Activated T-helper 17 cell treated with anti-CD3 and anti-CD28 coated beads, Interleukin-2, amount 50 U/mL, for 72 hours (primary cell): ENCODE data around the gene ZSCAN4. TPM values are rescaled to one million over a fixed set of nuclear protein-coding genes. Genes with fewer than 3 reads are reported as not detected.

ENCODE experiments used
- ATAC-seq: fragments of 150-1000 bp; cut with Tn5 transposase; replicated peaks from 2 replicates; pipeline ENCODE4 v1.10.0; 2021; ENCODE audit warnings: mild to moderate bottlenecking, moderate library complexity
- H3K27ac Mint-ChIP-seq: one replicate; pipeline ENCODE4 v1.8.0; 2022; ENCODE audit warnings: mixed read lengths
- H3K27me3 Mint-ChIP-seq: one replicate; pipeline ENCODE4 v1.8.0; 2022; ENCODE audit warnings: mixed read lengths
- H3K36me3 Mint-ChIP-seq: one replicate; pipeline ENCODE4 v1.8.0; 2022; ENCODE audit warnings: low read depth, mild to moderate bottlenecking, mixed read lengths
- H3K4me1 Mint-ChIP-seq: one replicate; pipeline ENCODE4 v1.8.0; 2022; ENCODE audit warnings: mixed read lengths
- H3K4me3 Mint-ChIP-seq: one replicate; pipeline ENCODE4 v1.8.0; 2022; ENCODE audit warnings: mild to moderate bottlenecking, mixed read lengths
- H3K9me3 Mint-ChIP-seq: one replicate; pipeline ENCODE4 v1.8.0; 2022; ENCODE audit warnings: mixed read lengths
- total RNA-seq, 2 donors: library from RNA; stranded (reverse); gene quantifications; one replicate each; pipeline ENCODE4 v1.2.3, GENCODE V29; 2022

The ZSCAN4 gene
- total RNA-seq, 2 donors from 2014 or later = not detected

- H3K4me3 Mint-ChIP-seq = peak overlapping the region; percentile 69
- H3K36me3 Mint-ChIP-seq = no peaks in the 10 kb centered on the region
- no peak overlapping the region for H3K27ac Mint-ChIP-seq
- H3K4me1 Mint-ChIP-seq = no peaks in the 10 kb centered on the region
- no peaks in the 10 kb centered on the region for H3K9me3 Mint-ChIP-seq
- peaks cover 25% of the 10 kb centered on the region for H3K27me3 Mint-ChIP-seq
- peak; percentile 44 for ATAC-seq
These were observed 4.2 kb upstream of the ZSCAN4 start for GRCh38 chr19:57664269-57665127.

GRCh38 chr19:57665261-57665806 is 3.4 kb upstream of the ZSCAN4 start:
- Mint-ChIP-seq H3K36me3 (no peaks in the 10 kb centered on the region), H3K4me3 (peak overlapping the region; percentile 69), H3K9me3 (no peaks in the 10 kb centered on the region), H3K27ac (no peak overlapping the region), H3K4me1 (no peaks in the 10 kb centered on the region), H3K27me3 (peaks cover 21% of the 10 kb centered on the region)
- no peak for ATAC-seq

GRCh38 chr19:57667228-57667627 is 1.5 kb upstream of the ZSCAN4 start:
- H3K27me3 Mint-ChIP-seq = peaks cover 14% of the 10 kb centered on the region
- ATAC-seq = no peak
- H3K36me3 Mint-ChIP-seq = no peaks in the 10 kb centered on the region
- H3K27ac Mint-ChIP-seq = no peak overlapping the region
- no peaks in the 10 kb centered on the region for H3K9me3 Mint-ChIP-seq
- H3K4me3 Mint-ChIP-seq = no peak overlapping the region
- H3K4me1 Mint-ChIP-seq = no peaks in the 10 kb centered on the region

- H3K27me3 Mint-ChIP-seq = peaks cover 9% of the 10 kb centered on the region
- no peaks in the 10 kb centered on the region for H3K36me3 Mint-ChIP-seq
- H3K4me3 Mint-ChIP-seq = no peak overlapping the region
- no peaks in the 10 kb centered on the region for H3K4me1 Mint-ChIP-seq
- H3K9me3 Mint-ChIP-seq = no peaks in the 10 kb centered on the region
- no peak overlapping the region for H3K27ac Mint-ChIP-seq
- no peak for ATAC-seq
These were observed 2.6 kb downstream of the ZSCAN4 start for GRCh38 chr19:57671124-57671895.

- Mint-ChIP-seq H3K4me1 (no peaks in the 10 kb centered on the region), H3K9me3 (no peaks in the 10 kb centered on the region), H3K27me3 (peaks cover 11% of the 10 kb centered on the region)
These were observed 3.7 kb downstream of the ZSCAN4 start for GRCh38 chr19:57672466-57672865.

GRCh38 chr19:57675881-57676280 is 7.1 kb downstream of the ZSCAN4 start:
- no peak overlapping the region for H3K4me3 Mint-ChIP-seq
- no peaks in the 10 kb centered on the region for H3K36me3 Mint-ChIP-seq
- H3K27me3 Mint-ChIP-seq = peaks cover 9% of the 10 kb centered on the region
- H3K4me1 Mint-ChIP-seq = no peaks in the 10 kb centered on the region
- no peak for ATAC-seq
- H3K9me3 Mint-ChIP-seq = no peaks in the 10 kb centered on the region
- no peak overlapping the region for H3K27ac Mint-ChIP-seq

More at GRCh38 chr19:57672466-57672865, 3.7 kb downstream of the ZSCAN4 start:
- Mint-ChIP-seq H3K4me3 (no peak overlapping the region), H3K27ac (no peak overlapping the region), H3K36me3 (no peaks in the 10 kb centered on the region)
- ATAC-seq = no peak

GRCh38 chr19:57682226-57682766 is 13.6 kb downstream of the ZSCAN4 start:
- peaks cover 58% of the 10 kb centered on the region for H3K36me3 Mint-ChIP-seq
- no peak for ATAC-seq
- peak overlapping the region; percentile 89 for H3K27ac Mint-ChIP-seq
- H3K9me3 Mint-ChIP-seq = peaks cover 45% of the 10 kb centered on the region
- H3K27me3 Mint-ChIP-seq = peaks cover under 1% of the 10 kb centered on the region
- peaks cover 30% of the 10 kb centered on the region for H3K4me1 Mint-ChIP-seq
- peak overlapping the region; percentile 93 for H3K4me3 Mint-ChIP-seq

- Mint-ChIP-seq H3K27ac (no peak overlapping the region), H3K27me3 (no peaks in the 10 kb centered on the region), H3K4me1 (peaks cover 30% of the 10 kb centered on the region), H3K4me3 (no peak overlapping the region), H3K36me3 (peaks cover 86% of the 10 kb centered on the region), H3K9me3 (peaks cover 58% of the 10 kb centered on the region)
- ATAC-seq = no peak
These were observed 18.0 kb downstream of the ZSCAN4 start for GRCh38 chr19:57686727-57687126.

- H3K36me3 Mint-ChIP-seq = peaks cover 79% of the 10 kb centered on the region
- H3K27me3 Mint-ChIP-seq = no peaks in the 10 kb centered on the region
- H3K27ac Mint-ChIP-seq = no peak overlapping the region
- peaks cover 27% of the 10 kb centered on the region for H3K4me1 Mint-ChIP-seq
- no peak overlapping the region for H3K4me3 Mint-ChIP-seq
- H3K9me3 Mint-ChIP-seq = peaks cover 55% of the 10 kb centered on the region
- no peak for ATAC-seq
These were observed 18.8 kb downstream of the ZSCAN4 start for GRCh38 chr19:57687363-57688010.

- Mint-ChIP-seq H3K27ac (no peak overlapping the region), H3K27me3 (no peaks in the 10 kb centered on the region), H3K4me1 (peaks cover 20% of the 10 kb centered on the region), H3K9me3 (peaks cover 48% of the 10 kb centered on the region), H3K36me3 (peaks cover 72% of the 10 kb centered on the region), H3K4me3 (no peak overlapping the region)
- no peak for ATAC-seq
These were observed 19.5 kb downstream of the ZSCAN4 start for GRCh38 chr19:57688011-57688763.

GRCh38 chr19:57689750-57690149 is 21.0 kb downstream of the ZSCAN4 start:
- Mint-ChIP-seq H3K4me1 (peaks cover 4% of the 10 kb centered on the region), H3K9me3 (peaks cover 42% of the 10 kb centered on the region), H3K4me3 (no peak overlapping the region)

GRCh38 chr19:57701625-57702024 is 32.9 kb downstream of the ZSCAN4 start:
- H3K9me3 Mint-ChIP-seq = peaks cover 34% of the 10 kb centered on the region
- peaks cover 6% of the 10 kb centered on the region for H3K4me1 Mint-ChIP-seq
- H3K27ac Mint-ChIP-seq = no peak overlapping the region
- H3K4me3 Mint-ChIP-seq = no peak overlapping the region
- no peak for ATAC-seq
- H3K36me3 Mint-ChIP-seq = peaks cover 98% of the 10 kb centered on the region
- H3K27me3 Mint-ChIP-seq = no peaks in the 10 kb centered on the region

More at GRCh38 chr19:57689750-57690149, 21.0 kb downstream of the ZSCAN4 start:
- Mint-ChIP-seq H3K36me3 (peaks cover 63% of the 10 kb centered on the region), H3K27me3 (no peaks in the 10 kb centered on the region), H3K27ac (no peak overlapping the region)
- no peak for ATAC-seq

GRCh38 chr19:57706346-57706745 is 37.6 kb downstream of the ZSCAN4 start:
- peaks cover 35% of the 10 kb centered on the region for H3K9me3 Mint-ChIP-seq
- no peak overlapping the region for H3K27ac Mint-ChIP-seq
- H3K27me3 Mint-ChIP-seq = no peaks in the 10 kb centered on the region
- H3K36me3 Mint-ChIP-seq = peaks cover 80% of the 10 kb centered on the region
- H3K4me3 Mint-ChIP-seq = no peak overlapping the region
- no peak for ATAC-seq
- H3K4me1 Mint-ChIP-seq = peaks cover 14% of the 10 kb centered on the region
